GM12865 (cell line): Measurements from ENCODE around the gene XXYLT1.

Experiments
- DNase-seq: peaks from one replicate; pipeline ENCODE4 v3.0.0; 2010; ENCODE audit warnings: low read depth
- H3K4me3 ChIP-seq: 2 replicates; pipeline ENCODE4 v1.5.1; 2011; ENCODE audit warnings: mild to moderate bottlenecking, low read depth, low read length, control low read depth
- TF ChIP-seq, protein P1 (sequence below): IDR thresholded peaks from 2 replicates; pipeline ENCODE4 v1.5.1; 2011; ENCODE audit warnings: low read length, control low read depth, low read depth, inconsistent platforms; ENCODE audit not compliant: insufficient read depth; ENCODE audit errors: missing control alignments

The XXYLT1 gene

DNA sequence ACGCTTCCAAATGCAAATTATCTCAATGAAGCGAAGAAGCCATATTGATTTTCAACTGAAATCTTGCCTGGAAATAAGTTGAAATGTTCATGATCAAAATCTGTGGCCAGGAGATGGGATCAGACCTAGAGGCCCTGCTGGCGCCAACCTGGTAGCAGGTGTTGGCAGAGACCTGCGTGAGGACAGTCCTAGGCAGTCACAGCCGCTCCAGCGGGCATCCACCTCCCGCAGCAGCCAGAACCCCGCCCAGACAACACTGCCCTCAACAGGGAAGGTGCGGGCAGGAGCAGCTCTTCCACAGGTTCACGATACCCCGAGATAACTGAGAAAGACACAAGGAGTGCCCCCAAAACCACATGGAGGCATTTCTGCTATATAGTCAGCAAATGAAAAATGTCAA lies 145.3 kb downstream of the XXYLT1 start:
- DNase-seq: no peak
- TF ChIP-seq, protein P1, sequence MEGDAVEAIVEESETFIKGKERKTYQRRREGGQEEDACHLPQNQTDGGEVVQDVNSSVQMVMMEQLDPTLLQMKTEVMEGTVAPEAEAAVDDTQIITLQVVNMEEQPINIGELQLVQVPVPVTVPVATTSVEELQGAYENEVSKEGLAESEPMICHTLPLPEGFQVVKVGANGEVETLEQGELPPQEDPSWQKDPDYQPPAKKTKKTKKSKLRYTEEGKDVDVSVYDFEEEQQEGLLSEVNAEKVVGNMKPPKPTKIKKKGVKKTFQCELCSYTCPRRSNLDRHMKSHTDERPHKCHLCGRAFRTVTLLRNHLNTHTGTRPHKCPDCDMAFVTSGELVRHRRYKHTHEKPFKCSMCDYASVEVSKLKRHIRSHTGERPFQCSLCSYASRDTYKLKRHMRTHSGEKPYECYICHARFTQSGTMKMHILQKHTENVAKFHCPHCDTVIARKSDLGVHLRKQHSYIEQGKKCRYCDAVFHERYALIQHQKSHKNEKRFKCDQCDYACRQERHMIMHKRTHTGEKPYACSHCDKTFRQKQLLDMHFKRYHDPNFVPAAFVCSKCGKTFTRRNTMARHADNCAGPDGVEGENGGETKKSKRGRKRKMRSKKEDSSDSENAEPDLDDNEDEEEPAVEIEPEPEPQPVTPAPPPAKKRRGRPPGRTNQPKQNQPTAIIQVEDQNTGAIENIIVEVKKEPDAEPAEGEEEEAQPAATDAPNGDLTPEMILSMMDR: no peak
- H3K4me3 ChIP-seq: no peak overlapping the region

GRCh38 chr3:195124378-195124992 lies 146.5 kb downstream of the XXYLT1 start:
- TF ChIP-seq, protein P1: no peak
- DNase-seq: no peak
- no peak overlapping the region for H3K4me3 ChIP-seq

DNA sequence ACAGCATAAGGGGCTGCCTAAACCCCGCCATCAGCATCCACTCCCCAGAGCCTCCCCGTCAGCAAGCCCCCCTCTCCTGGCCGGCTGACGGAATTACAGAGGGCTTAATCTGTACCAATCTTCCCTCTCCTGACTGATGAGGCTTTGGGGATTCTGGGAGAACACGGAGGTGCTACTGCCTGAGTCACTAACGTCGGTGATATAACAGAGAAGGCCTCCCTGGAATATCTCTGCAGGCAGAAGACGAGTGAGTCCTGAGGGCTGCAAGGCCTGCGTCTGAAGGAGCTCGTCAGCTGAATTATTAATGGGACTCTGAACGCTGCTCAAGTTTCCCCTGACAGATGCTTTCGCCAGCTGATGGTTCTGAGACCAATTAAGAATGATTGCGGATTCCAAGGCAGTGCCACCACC lies 147.7 kb downstream of the XXYLT1 start:
- no peak overlapping the region for H3K4me3 ChIP-seq
- DNase-seq: no peak
- TF ChIP-seq, protein P1: no peak

DNA sequence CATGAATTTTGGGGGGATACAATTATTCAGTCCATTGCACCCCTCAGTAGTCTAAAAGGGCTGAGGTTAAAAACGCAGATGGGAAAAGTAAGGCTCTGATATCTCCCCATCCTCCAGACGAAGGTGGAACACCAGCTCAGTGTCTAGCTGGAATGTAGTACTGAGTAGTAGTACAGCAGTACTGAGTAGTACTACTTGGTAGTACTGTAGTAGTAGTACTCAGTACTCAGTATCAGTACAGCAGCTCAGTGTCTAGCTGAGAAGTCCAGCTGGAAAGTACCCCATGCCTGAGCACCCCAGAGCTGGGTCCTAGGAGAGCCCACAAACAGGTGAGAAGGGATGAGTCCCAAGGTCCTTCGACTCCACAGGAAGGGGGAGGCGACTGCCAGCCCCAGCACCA lies 148.7 kb downstream of the XXYLT1 start:
- TF ChIP-seq, protein P1: no peak
- H3K4me3 ChIP-seq: no peak overlapping the region
- DNase-seq: no peak

- TF ChIP-seq, protein P1: no peak
- DNase-seq: no peak
- no peak overlapping the region for H3K4me3 ChIP-seq
Observed at GRCh38 chr3:195120267-195120601, 150.7 kb downstream of the XXYLT1 start.

DNA sequence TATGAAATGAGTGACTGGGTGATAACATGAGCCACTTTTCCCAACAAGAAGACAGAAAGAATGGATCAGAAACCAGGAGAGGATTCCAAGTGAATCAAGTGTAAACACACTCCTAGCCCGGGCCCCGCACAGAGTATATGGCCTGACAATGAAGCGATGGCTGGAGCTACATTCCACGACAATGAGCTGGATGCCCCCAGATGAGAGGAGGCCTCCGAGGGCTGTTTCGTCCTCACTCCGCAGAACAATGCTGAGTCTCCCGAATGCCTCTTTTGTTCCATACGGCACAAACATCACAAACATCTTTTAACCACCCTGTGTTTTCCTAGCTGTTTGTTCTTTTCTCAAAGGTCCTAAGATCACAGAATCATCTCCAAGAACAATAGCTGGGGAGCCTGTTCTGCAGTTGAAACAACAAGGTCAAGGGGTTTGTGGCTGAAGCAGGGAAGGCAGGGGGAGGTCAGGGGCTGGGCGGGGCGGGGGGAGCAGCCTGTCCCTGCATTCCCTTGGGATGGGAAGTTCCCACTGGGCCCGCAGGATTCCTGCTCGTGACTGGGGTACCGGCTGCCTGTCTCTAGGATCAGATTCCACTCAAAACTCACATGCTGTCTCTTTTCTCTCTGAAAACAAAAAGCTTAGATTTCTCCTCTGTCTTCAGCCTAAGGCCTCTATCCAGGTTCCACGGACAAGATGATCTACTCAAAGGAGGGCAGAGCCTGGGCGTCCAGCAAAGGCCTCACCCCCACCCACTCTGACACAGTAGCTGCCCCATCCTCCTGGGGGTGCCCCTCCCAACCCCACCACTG lies 151.3 kb downstream of the XXYLT1 start:
- no peak overlapping the region for H3K4me3 ChIP-seq
- TF ChIP-seq, protein P1: no peak
- DNase-seq: no peak
